Posterior cingulate gyrus (tissue), 11 donors: ENCODE measurements around the gene SRGAP2.
"Not testable (repeated sequence)": the region's sequence is repeated elsewhere in the genome, so short reads cannot be mapped to it uniquely, and the experiment has no call there.

Source experiments
- DNase-seq, 10 donors: peaks; one replicate each; pipeline versions ENCODE4 v3.0.0 to v3.0.0-alpha.2; 2020 to 2021; ENCODE audit warnings: mixed read lengths in 3 of 10
- intact Hi-C: fragments of 100-400 bp; cut with DNase I; formaldehyde crosslinking; loops from one replicate; pipeline ENCODE4 v1.15.1; 2023

Gene SRGAP2

GRCh38 chr1:206203364-206204158 lies at the start of gene SRGAP2:
SRGAP2 (plus strand) TSS chr1:206203541; CDS start chr1:206205971, 2,430 bp downstream.
- DNase-seq = peak; percentile 51 to 96 (median 66)
- intact Hi-C loops = not testable (repeated sequence)

DNA sequence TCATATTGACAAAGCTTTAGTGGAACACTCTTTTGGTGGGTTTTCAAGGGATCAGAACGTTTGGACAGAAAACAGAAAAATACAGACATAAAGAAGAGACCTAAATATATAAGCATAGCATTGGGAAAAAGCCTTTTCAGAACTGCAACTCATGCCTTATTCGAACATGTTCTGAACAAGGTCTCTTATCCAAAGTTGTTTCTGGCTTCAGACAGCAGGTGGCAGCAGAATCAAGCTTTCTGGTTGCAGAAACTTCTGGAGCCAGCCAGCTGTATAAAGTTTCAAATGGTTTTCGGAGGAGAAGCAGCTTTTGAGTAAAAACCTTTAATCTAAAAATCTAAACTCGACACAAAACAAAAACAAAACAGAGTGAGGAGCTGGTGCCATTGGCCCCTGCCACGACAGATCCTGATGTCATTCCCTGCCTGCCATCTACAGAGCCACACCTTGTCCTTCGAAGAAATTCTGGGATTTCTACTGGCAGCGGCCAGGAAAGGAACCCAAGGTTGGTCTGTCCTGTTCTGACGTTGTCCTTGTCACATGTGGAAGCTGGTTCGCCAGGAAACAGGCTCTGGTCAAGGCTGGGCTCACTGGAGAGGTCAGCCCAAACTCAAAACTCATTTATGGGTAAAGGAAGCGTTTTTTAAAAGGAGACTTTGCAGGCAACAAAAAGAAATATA lies 35.9 kb upstream of the SRGAP2 start:
- DNase-seq, intact Hi-C loops: not testable (repeated sequence)

DNA sequence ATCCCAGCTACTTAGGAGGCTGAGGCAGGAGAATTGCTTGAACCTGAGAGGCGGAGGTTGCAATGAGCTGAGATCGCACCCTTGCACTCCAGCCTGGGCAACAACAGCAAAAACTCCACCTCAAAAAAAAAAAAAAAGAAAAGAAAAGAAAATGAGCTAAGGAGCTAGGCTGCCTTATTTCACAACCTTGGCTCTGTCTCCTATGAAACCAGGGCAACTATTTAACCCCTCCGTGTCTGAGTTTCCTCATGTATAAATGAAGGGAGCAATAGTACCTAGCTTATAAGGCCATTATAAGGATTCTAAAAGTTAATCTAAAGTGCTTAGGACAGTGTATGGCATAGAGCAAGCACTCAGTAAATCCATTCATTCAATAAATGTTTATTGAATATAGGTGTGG lies 33.5 kb upstream of the SRGAP2 start:
- intact Hi-C loops, DNase-seq: not testable (repeated sequence)

GRCh38 chr1:206173110-206173719 lies 30.1 kb upstream of the SRGAP2 start:
- DNase-seq, intact Hi-C loops: not testable (repeated sequence)

GRCh38 chr1:206174182-206174868 lies 29.0 kb upstream of the SRGAP2 start:
- DNase-seq, intact Hi-C loops: not testable (repeated sequence)

DNA sequence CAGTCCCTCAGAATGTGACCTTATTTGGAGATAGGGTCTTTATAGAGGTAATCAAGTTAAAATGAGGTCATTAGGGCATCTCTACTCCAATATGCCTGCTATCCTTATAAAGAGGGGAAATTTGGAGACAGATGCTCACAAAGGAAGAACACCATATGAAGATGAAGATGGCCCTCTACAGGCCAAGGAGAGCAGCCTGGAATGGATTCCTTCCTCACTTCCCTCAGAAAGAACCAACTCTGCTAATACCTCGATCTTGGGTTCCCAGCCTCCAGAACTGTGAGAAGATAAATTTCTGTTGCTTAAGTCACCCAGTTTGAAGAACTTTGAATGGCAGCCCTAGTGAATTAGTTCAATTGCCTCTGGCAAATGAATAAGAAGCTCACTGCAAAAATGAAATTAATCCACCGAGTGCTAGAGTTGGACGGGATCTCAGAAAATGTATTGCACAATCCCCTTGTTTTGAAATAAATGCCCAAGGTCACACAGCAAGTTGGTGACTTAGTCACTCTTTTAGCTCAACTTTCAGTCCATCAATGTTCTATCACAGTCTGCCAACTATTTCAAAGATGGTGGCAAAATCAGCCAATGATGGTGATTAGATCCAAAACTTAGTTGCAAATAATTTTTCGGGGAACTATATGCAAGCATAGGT lies 27.8 kb upstream of the SRGAP2 start:
- DNase-seq, intact Hi-C loops: not testable (repeated sequence)

DNA sequence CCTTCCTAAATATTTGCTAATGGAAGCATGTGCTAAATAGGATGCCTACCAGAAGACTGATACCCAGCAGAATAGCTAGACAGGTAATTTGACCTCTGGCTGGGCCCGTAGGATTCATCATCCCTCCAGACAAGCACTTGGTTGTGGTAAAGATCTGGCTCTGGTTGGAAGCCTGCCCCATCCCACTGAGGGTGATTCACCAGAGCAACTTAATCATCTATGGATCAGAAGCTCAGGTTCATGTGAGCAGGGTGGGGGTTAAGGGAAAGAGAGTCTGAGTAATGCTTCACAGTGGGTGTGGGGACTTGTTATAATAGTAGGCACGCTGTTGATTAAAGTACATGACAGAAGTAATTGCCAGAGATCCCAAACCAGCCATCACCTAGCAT lies 27.2 kb upstream of the SRGAP2 start:
- intact Hi-C loops, DNase-seq: not testable (repeated sequence)

- intact Hi-C loops, DNase-seq: not testable (repeated sequence)
These were observed 25.0 kb upstream of the SRGAP2 start for GRCh38 chr1:206178061-206178989.

- intact Hi-C loops, DNase-seq: not testable (repeated sequence)
These were observed 23.7 kb upstream of the SRGAP2 start for GRCh38 chr1:206179666-206180065.

DNA sequence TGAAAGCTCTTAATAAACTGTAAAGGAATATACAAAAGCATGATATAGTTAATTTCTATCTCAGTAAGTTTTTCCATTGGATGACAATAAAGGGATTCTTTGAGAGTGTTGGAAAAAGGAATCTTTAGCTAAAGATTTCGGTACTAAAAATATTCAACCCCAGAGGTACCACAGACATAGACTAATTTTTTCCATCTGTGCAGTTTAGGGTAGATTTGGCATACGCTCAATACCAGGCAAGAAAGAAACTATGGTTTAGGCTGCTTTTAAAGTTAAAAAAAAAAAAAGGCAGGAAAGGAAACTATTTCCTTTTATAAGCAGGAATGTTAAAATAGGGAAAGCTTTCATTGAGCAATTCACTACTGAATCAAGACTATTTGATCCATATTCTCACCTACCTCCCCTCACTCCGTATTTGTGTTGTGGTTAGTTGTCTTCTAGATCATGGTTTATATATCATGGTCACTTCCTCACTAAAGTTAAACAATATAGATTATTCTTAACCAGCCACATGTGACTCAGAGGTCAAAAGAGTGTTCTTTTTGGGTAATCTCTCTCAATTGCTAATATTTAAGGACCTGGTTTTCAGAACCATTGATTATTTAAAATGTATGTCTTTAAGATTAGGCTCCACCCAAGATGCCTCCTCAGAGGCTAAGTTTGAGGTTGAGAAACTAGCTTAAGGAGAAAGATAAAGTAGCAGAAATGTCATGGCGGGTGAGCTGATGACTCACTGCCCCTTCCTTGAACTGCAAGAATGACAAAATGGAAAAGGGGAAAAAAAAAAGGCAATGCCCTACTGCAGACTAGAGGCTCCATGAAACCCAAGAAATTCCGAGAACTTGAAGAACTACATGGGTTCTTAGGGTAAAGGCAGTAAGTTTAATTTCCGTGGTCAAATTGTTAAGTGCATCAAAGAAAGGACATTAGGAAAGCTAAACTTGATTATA lies 20.7 kb upstream of the SRGAP2 start:
- intact Hi-C loops, DNase-seq: not testable (repeated sequence)

GRCh38 chr1:206183788-206184187 lies 19.6 kb upstream of the SRGAP2 start:
- DNase-seq, intact Hi-C loops: not testable (repeated sequence)

DNA sequence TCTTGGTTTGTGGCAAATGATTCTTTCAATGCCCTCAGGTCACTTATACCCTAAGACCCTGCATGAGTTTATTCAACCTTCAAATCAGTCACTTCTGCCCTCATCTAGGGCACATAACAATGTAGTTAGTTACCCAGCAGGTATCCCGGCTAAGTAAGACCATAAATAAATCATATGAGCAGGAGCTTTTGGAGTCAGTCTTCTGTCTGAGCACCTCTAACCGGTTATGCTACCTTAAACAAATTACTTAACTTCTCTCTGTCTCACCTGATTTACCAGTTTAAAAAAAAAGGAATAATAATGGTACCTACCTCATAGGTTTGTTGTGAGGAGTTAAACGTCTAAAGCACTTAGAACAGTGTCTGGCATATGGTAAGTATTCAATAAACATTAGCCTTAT lies 17.6 kb upstream of the SRGAP2 start:
- intact Hi-C loops, DNase-seq: not testable (repeated sequence)

DNA sequence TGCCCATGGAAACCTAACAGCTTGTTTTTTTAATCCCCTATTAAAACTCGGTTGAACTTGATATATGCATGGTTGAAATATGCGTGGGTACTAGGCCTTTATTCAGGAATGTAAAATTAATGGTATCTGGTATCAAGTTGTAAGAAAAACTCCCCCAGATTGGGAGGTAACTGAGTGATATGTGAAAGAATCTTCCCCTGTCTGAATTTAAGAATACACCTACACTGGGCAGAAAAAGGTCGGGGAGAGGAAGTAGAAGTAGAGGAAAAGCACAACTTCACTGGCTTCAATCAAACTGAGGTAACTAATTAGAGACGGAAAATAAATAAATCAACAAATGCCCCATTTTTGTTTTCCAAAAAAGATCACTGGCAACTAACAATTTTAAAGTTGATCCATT lies 16.5 kb upstream of the SRGAP2 start:
- intact Hi-C loops, DNase-seq: not testable (repeated sequence)

DNA sequence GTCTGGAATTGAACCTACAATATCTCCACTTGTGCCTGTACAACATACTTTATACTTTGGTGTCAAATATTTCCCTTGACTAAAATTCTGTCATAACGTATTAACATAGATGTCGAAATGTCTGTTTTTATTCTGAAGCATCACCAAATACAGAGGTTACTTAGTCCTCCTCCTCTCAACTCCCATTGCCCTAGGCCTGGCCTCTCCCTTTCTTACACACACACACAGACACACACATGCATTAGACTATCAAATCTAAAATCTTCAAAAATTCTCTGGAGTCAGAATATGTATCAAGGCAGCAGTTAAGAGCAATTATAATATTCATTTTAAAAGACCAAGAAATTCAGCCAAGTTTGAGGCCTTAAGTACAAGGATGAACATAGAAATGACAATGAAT lies 8.2 kb upstream of the SRGAP2 start:
- intact Hi-C loops = not testable (repeated sequence)

DNA sequence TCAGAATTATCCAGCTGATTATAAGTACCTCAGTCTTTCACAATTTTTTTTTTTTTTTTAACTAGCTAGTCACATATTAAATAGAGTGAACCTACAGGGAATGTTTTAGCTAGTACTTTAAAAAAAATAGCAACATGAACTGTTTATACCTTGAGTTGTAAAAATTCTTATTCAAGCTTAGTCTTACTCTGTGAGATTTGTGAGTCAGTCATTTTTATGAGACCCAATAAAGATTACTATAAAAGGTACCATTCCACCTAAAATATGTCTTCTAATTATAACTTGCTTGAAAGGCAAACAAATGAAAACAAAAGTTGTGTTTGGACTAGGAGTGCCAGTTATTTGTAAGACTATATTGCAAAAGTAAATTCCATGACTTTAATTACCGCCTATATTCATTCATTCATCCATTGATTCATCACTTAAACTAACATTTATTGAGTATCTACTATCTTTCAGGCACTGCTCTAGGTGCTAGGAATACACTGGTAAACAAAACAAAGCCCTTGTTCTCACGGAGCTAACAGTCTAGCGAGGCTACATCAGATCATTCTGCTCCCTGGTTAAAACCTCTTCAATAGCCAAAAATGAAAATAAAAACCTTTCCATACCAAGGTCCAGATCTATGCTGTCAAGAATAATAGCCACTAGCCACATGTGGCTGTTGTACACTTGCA lies 6.5 kb upstream of the SRGAP2 start:
- DNase-seq, intact Hi-C loops: not testable (repeated sequence)

More for the DNA sequence above, 8.2 kb upstream of the SRGAP2 start:
- not testable (repeated sequence) for DNase-seq

DNA sequence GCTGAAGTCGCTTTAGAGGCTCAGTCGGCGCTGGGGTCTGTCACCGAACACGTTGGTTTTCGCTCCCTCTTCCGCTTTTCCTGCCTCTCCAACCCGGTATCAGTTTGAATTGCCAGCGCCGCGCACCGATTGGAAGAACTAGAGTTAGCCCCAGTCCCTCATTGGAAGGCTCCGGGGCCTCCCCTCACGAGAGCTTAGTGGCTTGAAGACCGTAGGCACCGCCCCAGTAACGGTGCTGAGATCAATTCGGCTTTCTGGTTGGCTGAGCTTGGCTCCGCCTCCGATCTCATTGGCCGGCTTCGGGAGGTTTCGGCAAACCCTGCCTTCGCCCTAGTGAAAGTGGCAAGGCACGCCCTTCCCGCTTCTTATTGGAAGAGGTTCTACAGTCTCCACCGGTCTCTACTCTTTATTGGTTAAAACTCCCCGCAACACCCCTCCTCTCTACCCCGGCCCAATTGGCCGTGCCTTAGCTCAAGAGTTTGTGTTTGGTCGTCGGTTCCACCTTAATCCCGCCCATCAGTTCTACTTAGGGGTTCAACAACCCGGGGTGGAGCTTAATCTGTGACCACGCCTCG lies 465 bp upstream of the SRGAP2 start, which contains the start of gene FAM72A:
Gene FAM72A, minus strand, starts transcription at position 51 of the 575 bp plus-strand sequence. CDS start 814 bp downstream, outside the sequence.
- peak; percentile 97 to 100 (median 99) for DNase-seq
- intact Hi-C loops = not testable (repeated sequence)

GRCh38 chr1:206204159-206204511 lies 794 bp downstream of the SRGAP2 start:
- intact Hi-C loops, DNase-seq: not testable (repeated sequence)
